H9 (cell line): ENCODE data around the gene SEZ6. TPM values are rescaled to one million over a fixed set of nuclear protein-coding genes. Genes with fewer than 3 reads are reported as not detected.

Source experiments
- DNase-seq: peaks from one replicate; pipeline ENCODE4 v3.0.0-alpha.2; 2017
- H2AFZ ChIP-seq: one replicate; pipeline ENCODE4 v1.6.1; 2013; ENCODE audit warnings: mild to moderate bottlenecking, low read length, control low read depth, moderate library complexity
- H2AK5ac ChIP-seq: 2 replicates; pipeline ENCODE4 v1.6.1; 2013; ENCODE audit warnings: low read length, control low read depth, mixed read lengths; ENCODE audit not compliant: insufficient read length
- H2BK120ac ChIP-seq: one replicate; pipeline ENCODE4 v1.6.1; 2013; ENCODE audit warnings: low read depth, mild to moderate bottlenecking, low read length, control low read depth, inconsistent platforms; ENCODE audit not compliant: poor library complexity, severe bottlenecking
- H2BK12ac ChIP-seq: 2 replicates; pipeline ENCODE4 v1.6.1; 2013; ENCODE audit warnings: low read length, control low read depth, mixed read lengths, low read depth; ENCODE audit not compliant: insufficient read length
- H2BK15ac ChIP-seq: 2 replicates; pipeline ENCODE4 v1.6.1; 2013; ENCODE audit warnings: low read depth, low read length, control low read depth
- H2BK20ac ChIP-seq: one replicate; pipeline ENCODE4 v1.6.1; 2013; ENCODE audit warnings: low read depth, mild to moderate bottlenecking, low read length, control low read depth, inconsistent platforms; ENCODE audit not compliant: poor library complexity, severe bottlenecking
- H2BK5ac ChIP-seq: 2 replicates; pipeline ENCODE4 v1.6.1; 2013; ENCODE audit warnings: low read length, control low read depth, mixed read lengths; ENCODE audit not compliant: insufficient read length
- H3K14ac ChIP-seq: 2 replicates; pipeline ENCODE4 v1.6.1; 2013; ENCODE audit warnings: low read length, control low read depth; ENCODE audit not compliant: insufficient read depth
- H3K18ac ChIP-seq: 2 replicates; pipeline ENCODE4 v1.6.1; 2013; ENCODE audit warnings: low read depth, mild to moderate bottlenecking, mixed read lengths, low read length, control low read depth; ENCODE audit not compliant: insufficient read length
- H3K23ac ChIP-seq: 2 replicates; pipeline ENCODE4 v1.6.1; 2013; ENCODE audit warnings: low read length, control low read depth, mixed read lengths, low read depth; ENCODE audit not compliant: insufficient read length
- H3K23me2 ChIP-seq: 2 replicates; pipeline ENCODE4 v1.6.1; 2013; ENCODE audit warnings: low read depth, mild to moderate bottlenecking, mixed read lengths, low read length, control low read depth; ENCODE audit not compliant: insufficient read length, poor library complexity, severe bottlenecking
- H3K27ac ChIP-seq: 2 replicates; pipeline ENCODE4 v1.5.1; 2013; ENCODE audit warnings: low read length, control low read depth, mixed read lengths, low read depth; ENCODE audit not compliant: insufficient read length
- H3K27me3 ChIP-seq: 2 replicates; pipeline ENCODE4 v1.6.1; 2013; ENCODE audit warnings: low read length, control low read depth, inconsistent platforms; ENCODE audit not compliant: insufficient read depth
- H3K4ac ChIP-seq: 2 replicates; pipeline ENCODE4 v1.6.1; 2013; ENCODE audit warnings: low read depth, mild to moderate bottlenecking, control low read depth, inconsistent platforms, low read length, moderate library complexity
- H3K4me1 ChIP-seq: 2 replicates; pipeline ENCODE4 v1.6.1; 2013; ENCODE audit warnings: low read length, control low read depth, inconsistent platforms; ENCODE audit not compliant: insufficient read depth
- H3K4me2 ChIP-seq: 2 replicates; pipeline ENCODE4 v1.6.1; 2013; ENCODE audit warnings: low read length, control low read depth, mixed read lengths; ENCODE audit not compliant: insufficient read length, insufficient read depth
- H3K56ac ChIP-seq: 2 replicates; pipeline ENCODE4 v1.6.1; 2013; ENCODE audit warnings: low read depth, mild to moderate bottlenecking, mixed read lengths, low read length, control low read depth; ENCODE audit not compliant: insufficient read length
- H3K79me1 ChIP-seq: 2 replicates; pipeline ENCODE4 v1.6.1; 2013; ENCODE audit warnings: low read depth, mild to moderate bottlenecking, moderate library complexity, low read length, control low read depth, inconsistent platforms; ENCODE audit not compliant: insufficient read depth, poor library complexity, severe bottlenecking
- H3K79me2 ChIP-seq: 2 replicates; pipeline ENCODE4 v1.6.1; 2013; ENCODE audit warnings: low read length, control low read depth, inconsistent platforms; ENCODE audit not compliant: insufficient read depth
- H3K9ac ChIP-seq: 2 replicates; pipeline ENCODE4 v1.6.1; 2013; ENCODE audit warnings: low read length, control low read depth, mixed read lengths; ENCODE audit not compliant: insufficient read length; ENCODE audit errors: extremely low read depth
- H3K9me3 ChIP-seq: one replicate; pipeline ENCODE4 v1.6.1; 2013; ENCODE audit warnings: low read depth, low read length, inconsistent platforms; ENCODE audit not compliant: control insufficient read depth
- H3T11ph ChIP-seq: one replicate; pipeline ENCODE4 v1.6.1; 2013; ENCODE audit warnings: mild to moderate bottlenecking, low read length, control low read depth, inconsistent platforms
- H4K20me1 ChIP-seq: one replicate; pipeline ENCODE4 v1.6.1; 2013; ENCODE audit not compliant: control insufficient read depth, insufficient read length, insufficient read depth
- H4K5ac ChIP-seq: 2 replicates; pipeline ENCODE4 v1.6.1; 2013; ENCODE audit warnings: low read depth, mild to moderate bottlenecking, mixed read lengths, low read length, control low read depth; ENCODE audit not compliant: insufficient read length
- H4K8ac ChIP-seq: replicated peaks from 2 replicates; pipeline ENCODE4 v1.6.1; 2013; ENCODE audit warnings: low read length, control low read depth, mixed read lengths, low read depth; ENCODE audit not compliant: insufficient read length
- H4K91ac ChIP-seq: 2 replicates; pipeline ENCODE4 v1.6.1; 2013; ENCODE audit warnings: low read depth, mild to moderate bottlenecking, moderate library complexity, mixed read lengths, low read length, control low read depth; ENCODE audit not compliant: insufficient read length
- H3K27ac Mint-ChIP-seq, 3 experiments: 2 replicates in 2 of 3; 3 replicates in 1 of 3; pipeline ENCODE4 v1.8.0; 2020 to 2021; ENCODE audit warnings: mixed read lengths in 3 of 3, mild to moderate bottlenecking in 1 of 3, moderate library complexity in 1 of 3
- H3K27me3 Mint-ChIP-seq: 2 replicates; pipeline ENCODE4 v1.8.0; 2021; ENCODE audit warnings: low read depth, mild to moderate bottlenecking, moderate library complexity, mixed read lengths
- H3K36me3 Mint-ChIP-seq, 3 experiments: 2 replicates in 2 of 3; 3 replicates in 1 of 3; pipeline ENCODE4 v1.8.0; 2020 to 2021; ENCODE audit warnings: low read depth in 3 of 3, mixed read lengths in 3 of 3; ENCODE audit not compliant: insufficient read depth in 1 of 3
- H3K4me1 Mint-ChIP-seq, 2 experiments: 2 replicates each; pipeline ENCODE4 v1.8.0; 2020; ENCODE audit warnings: mixed read lengths in 2 of 2
- H3K4me3 Mint-ChIP-seq, 2 experiments: 2 replicates in 1 of 2; 3 replicates in 1 of 2; pipeline ENCODE4 v1.8.0; 2020 to 2021; ENCODE audit warnings: mild to moderate bottlenecking in 2 of 2, mixed read lengths in 2 of 2, moderate library complexity in 1 of 2
- H3K9me3 Mint-ChIP-seq, 2 experiments: 2 replicates in 1 of 2; 3 replicates in 1 of 2; pipeline ENCODE4 v1.8.0; 2020; ENCODE audit warnings: mild to moderate bottlenecking in 2 of 2, mixed read lengths in 2 of 2, moderate library complexity in 1 of 2
- WGBS: extraction: QIAGEN DNeasy Blood & Tissue Kit; methylation state at CpG from one replicate; pipeline ENCODE4 v1.1.7; 2013; ENCODE audit warnings: missing lambda C conversion rate, low lambda C conversion rate, mixed read lengths; ENCODE audit not compliant: insufficient read length; ENCODE audit errors: extremely low coverage; 5-methylcytosine and 5-hydroxymethylcytosine counted together
- total RNA-seq: library from RNA; stranded (reverse); gene quantifications from 2 replicates; pipeline ENCODE4 v1.2.1, GENCODE V29; 2021
- TF ChIP-seq, protein P1 (sequence below): fragments of 200-600 bp; sonication (generic); conservative IDR thresholded peaks from 3 replicates; pipeline ENCODE4 v1.8.0; 2021; ENCODE audit warnings: antibody characterized with exemption, mild to moderate bottlenecking

Gene SEZ6
- total RNA-seq, 1 experiment from 2014 or later: 1.8 TPM

GRCh38 chr17:28944343-28944742, 61.5 kb downstream of the SEZ6 start:
- Histone ChIP-seq H4K20me1 (no peaks in the 10 kb centered on the region), H2BK12ac (no peak overlapping the region), H3K27me3 (no peaks in the 10 kb centered on the region), H3K23me2 (peaks cover 4% of the 10 kb centered on the region), H4K8ac (no peak overlapping the region), H2BK15ac (no peak overlapping the region), H3K4ac (no peak overlapping the region), H3K27ac (no peak overlapping the region), H2BK20ac (no peak overlapping the region), H3K14ac (no peak overlapping the region), H2BK5ac (no peak overlapping the region), H3K18ac (no peak overlapping the region), H3K4me1 (no peaks in the 10 kb centered on the region), H2AK5ac (no peak overlapping the region), H3T11ph (no peak overlapping the region), H2BK120ac (no peak overlapping the region), H3K9me3 (no peaks in the 10 kb centered on the region), H3K79me1 (peaks cover 6% of the 10 kb centered on the region), H4K91ac (no peak overlapping the region), H4K5ac (no peak overlapping the region), H3K4me2 (no peak overlapping the region), H3K79me2 (peaks cover 68% of the 10 kb centered on the region), H2AFZ (no peak overlapping the region), H3K56ac (no peak overlapping the region), H3K9ac (no peak overlapping the region), H3K23ac (no peak overlapping the region)
- H3K4me3 Mint-ChIP-seq: no peak overlapping the region
- TF ChIP-seq, protein P1, sequence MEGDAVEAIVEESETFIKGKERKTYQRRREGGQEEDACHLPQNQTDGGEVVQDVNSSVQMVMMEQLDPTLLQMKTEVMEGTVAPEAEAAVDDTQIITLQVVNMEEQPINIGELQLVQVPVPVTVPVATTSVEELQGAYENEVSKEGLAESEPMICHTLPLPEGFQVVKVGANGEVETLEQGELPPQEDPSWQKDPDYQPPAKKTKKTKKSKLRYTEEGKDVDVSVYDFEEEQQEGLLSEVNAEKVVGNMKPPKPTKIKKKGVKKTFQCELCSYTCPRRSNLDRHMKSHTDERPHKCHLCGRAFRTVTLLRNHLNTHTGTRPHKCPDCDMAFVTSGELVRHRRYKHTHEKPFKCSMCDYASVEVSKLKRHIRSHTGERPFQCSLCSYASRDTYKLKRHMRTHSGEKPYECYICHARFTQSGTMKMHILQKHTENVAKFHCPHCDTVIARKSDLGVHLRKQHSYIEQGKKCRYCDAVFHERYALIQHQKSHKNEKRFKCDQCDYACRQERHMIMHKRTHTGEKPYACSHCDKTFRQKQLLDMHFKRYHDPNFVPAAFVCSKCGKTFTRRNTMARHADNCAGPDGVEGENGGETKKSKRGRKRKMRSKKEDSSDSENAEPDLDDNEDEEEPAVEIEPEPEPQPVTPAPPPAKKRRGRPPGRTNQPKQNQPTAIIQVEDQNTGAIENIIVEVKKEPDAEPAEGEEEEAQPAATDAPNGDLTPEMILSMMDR: no peak
- peaks cover 38 to 40% of the 10 kb centered on the region in 2 experiments for H3K4me1 Mint-ChIP-seq
- no peak overlapping the region for H3K27ac Mint-ChIP-seq
- H3K27me3 Mint-ChIP-seq: no peaks in the 10 kb centered on the region
- H3K36me3 Mint-ChIP-seq: peaks cover 18 to 68% (median 53%) of the 10 kb centered on the region in 3 experiments; a peak in 6 of 7 replicates
- H3K9me3 Mint-ChIP-seq: no peaks in the 10 kb centered on the region
- WGBS: no CpG with 5 or more reads among the region's 4 CpGs
- no peak for DNase-seq
